ENCODE data around the gene DNAH9. TPM values are rescaled to one million over a fixed set of nuclear protein-coding genes. Genes with fewer than 3 reads are reported as not detected.

DNAH9 gene
- total and polyA plus RNA-seq, 2 of the 8 experiments (the other 6 are each of a cell fraction or from before 2014, with no cell fraction given): 0.21 to 0.86 TPM

GRCh38 chr17:11999696-12000095, 401.4 kb downstream of the DNAH9 start:
- no peak overlapping the region for H2BK5ac ChIP-seq (ENCODE audit: low read depth, low read length)
- WGBS, 2 experiments (ENCODE audit: extremely low coverage in 1 of 2, insufficient coverage in 1 of 2, insufficient read length in 1 of 2, insufficient replicate concordance in 2 of 2, low coverage in 1 of 2, low lambda C conversion rate in 2 of 2, missing lambda C conversion rate in 1 of 2): 88% methylated on average over 5 of the region's 5 CpGs; no CpG with 5 or more reads in 1 of the 2 experiments
- no peak overlapping the region for H4K8ac ChIP-seq (ENCODE audit: extremely low read depth, insufficient read depth, low read length)
- H3K23ac ChIP-seq (ENCODE audit: insufficient read length): no peak overlapping the region
- no peak overlapping the region for H3K4ac ChIP-seq (replicated peaks; ENCODE audit: insufficient read length, low read depth, low read length)
- no peak overlapping the region for H3K56ac ChIP-seq (replicated peaks; ENCODE audit: insufficient read length, low read depth, low read length)
- H3K4me2 ChIP-seq (ENCODE audit: insufficient read depth in 1 of 2, low read depth in 2 of 2, low read length in 2 of 2): no peak overlapping the region
- no peaks in the 10 kb centered on the region for H4K20me1 ChIP-seq (replicated peaks in 1 of 2; ENCODE audit: control insufficient read depth in 1 of 2, insufficient read depth in 2 of 2, low read length in 2 of 2)
- no peaks in the 10 kb centered on the region for H3K36me3 ChIP-seq (ENCODE audit: control insufficient read depth in 2 of 4, insufficient read depth in 4 of 4, low read length in 3 of 4)
- no peak overlapping the region for H3K18ac ChIP-seq (ENCODE audit: extremely low read depth, low read length)
- H4K5ac ChIP-seq (ENCODE audit: insufficient read length, low read depth, low read length): no peak overlapping the region
- no peak overlapping the region for H3K14ac ChIP-seq (ENCODE audit: insufficient read length)
- no peak overlapping the region for H2AK5ac ChIP-seq (ENCODE audit: low read depth, low read length)
- H2BK12ac ChIP-seq (ENCODE audit: low read depth, low read length): no peak overlapping the region
- ChIA-PET CTCF (ENCODE audit: partially characterized antibody) (interaction anchor here (1.0 kb wide), 1 partner anchor 64 kb away, joined by 3 read pairs; no protein-coding TSS in a partner anchor), POLR2A (ENCODE audit: partially characterized antibody) (interaction anchor here (1.8 to 3.4 kb wide), 2 partner anchors 21 to 62 kb away, joined by 4 to 49 read pairs; partner anchors contain the start of gene MAP2K4)
- H3K79me2 ChIP-seq (ENCODE audit: control insufficient read depth in 1 of 2, insufficient read depth in 2 of 2, low read length in 2 of 2): 0 out of 4 replicates have a peak, but pooled peaks cover 0 to 6% of the 10 kb centered on the region in 2 experiments
- peaks cover 7% of the 10 kb centered on the region for H3K23me2 ChIP-seq (ENCODE audit: low read depth, low read length)
- no peak overlapping the region for H4K91ac ChIP-seq (replicated peaks; ENCODE audit: insufficient read length, low read length)
- no peak overlapping the region for H2AFZ ChIP-seq (ENCODE audit: low read length)
- H2BK15ac ChIP-seq (ENCODE audit: low read length): no peak overlapping the region
- H3K4me1 ChIP-seq (replicated peaks in 1 of 4; ENCODE audit: control insufficient read depth in 3 of 4, insufficient read depth in 4 of 4, low read length in 3 of 4): 0 out of 7 replicates have a peak, but pooled peaks cover 0 to 4% (median under 1%) of the 10 kb centered on the region in 4 experiments
- no peaks in the 10 kb centered on the region for H3K27me3 ChIP-seq (replicated peaks in 1 of 4; ENCODE audit: control insufficient read depth in 3 of 4, extremely low read depth in 1 of 4, insufficient read depth in 3 of 4, low read length in 3 of 4)
- no peak for DNase-seq (ENCODE audit: low read depth in 1 of 2, low spot score in 2 of 2)
- no peak overlapping the region for H2BK120ac ChIP-seq (replicated peaks; ENCODE audit: low read depth, low read length)
- no peak overlapping the region for H2BK20ac ChIP-seq (ENCODE audit: low read length)
- no peaks in the 10 kb centered on the region for H3K9me3 ChIP-seq (ENCODE audit: insufficient read depth in 2 of 2, low read depth in 1 of 2, low read length in 1 of 2)
- H3K27ac ChIP-seq (ENCODE audit: low read depth, low read length): no peak overlapping the region
- FAIRE-seq: no peak
- no peak overlapping the region for H3K4me3 ChIP-seq (ENCODE audit: extremely low read depth in 1 of 4, insufficient read depth in 2 of 4, low read depth in 3 of 4, low read length in 4 of 4)
- H3K79me1 ChIP-seq (ENCODE audit: low read depth, low read length): no peaks in the 10 kb centered on the region
- H3K9ac ChIP-seq (replicated peaks in 1 of 4; ENCODE audit: extremely low read depth in 1 of 4, low read depth in 3 of 4, low read length in 3 of 4): no peak overlapping the region
- TF ChIP-seq CHD1 (IDR thresholded peaks at IDR 0.05; ENCODE audit: low read depth, low read length): no peak
- TF ChIP-seq EGR1 (IDR thresholded peaks at IDR 0.05; ENCODE audit: borderline replicate concordance, low read depth, low read length): no peak
- TF ChIP-seq PHF8 (conservative IDR thresholded peaks at IDR 0.05; ENCODE audit: low read depth, low read length): no peak
- TF ChIP-seq ZNF274 (IDR thresholded peaks at IDR 0.05; ENCODE audit: borderline replicate concordance, extremely low read depth, low read length): no peak
- no peak for TF ChIP-seq SIRT6 (IDR thresholded peaks at IDR 0.05; ENCODE audit: low read length)
- no peak for TF ChIP-seq NANOG (IDR thresholded peaks at IDR 0.05; ENCODE audit: insufficient read depth, low read depth, low read length, poor library complexity, severe bottlenecking)
- TF ChIP-seq TAF7 (optimal IDR thresholded peaks at IDR 0.05; ENCODE audit: borderline replicate concordance, low read depth, low read length): no peak
- TF ChIP-seq HDAC6 (IDR thresholded peaks at IDR 0.05; ENCODE audit: low read depth, low read length): no peak
- TF ChIP-seq SUZ12 (IDR thresholded peaks at IDR 0.05; ENCODE audit: low read length): no peak
- no peak for TF ChIP-seq USF2 (IDR thresholded peaks at IDR 0.05; ENCODE audit: low read length)
- TF ChIP-seq RAD21 (IDR thresholded peaks at IDR 0.05 in 1 of 2, conservative IDR thresholded peaks at IDR 0.05 in 1 of 2; ENCODE audit: low read depth in 2 of 2, low read length in 2 of 2): no peak
- no peak for TF ChIP-seq SP1 (IDR thresholded peaks at IDR 0.05; ENCODE audit: low read depth, low read length)
- no peak for TF ChIP-seq CEBPB (IDR thresholded peaks at IDR 0.05; ENCODE audit: low read depth, low read length)

Data from H1 (cell line).